Measurements from ENCODE around the gene RNF151.

Gene RNF151

GRCh38 chr16:2004795-2005517 lies 38.3 kb downstream of the RNF151 start:
- Histone ChIP-seq H3K4me2 (ENCODE audit: insufficient read depth, low read length, poor library complexity, severe bottlenecking) (peak overlapping the region; percentile 25), H3K27me3 (ENCODE audit: control insufficient read depth in 3 of 3, insufficient read depth in 3 of 3, low read depth in 1 of 3, low read length in 3 of 3) (no peaks in the 10 kb centered on the region), H3K27ac (replicated peaks; ENCODE audit: low read length) (no peak overlapping the region), H3K4me1 (ENCODE audit: control insufficient read depth in 2 of 2, insufficient read depth in 1 of 2, low read depth in 1 of 2, low read length in 2 of 2) (peaks cover 23 to 28% of the 10 kb centered on the region in 2 donors), H3K79me1 (ENCODE audit: low read depth, low read length) (peaks cover 48% of the 10 kb centered on the region), H2AFZ (ENCODE audit: low read length) (no peak overlapping the region), H3K14ac (ENCODE audit: low read length) (peak overlapping the region; percentile 4), H4K91ac (ENCODE audit: low read depth, low read length, poor library complexity) (no peak overlapping the region), H3K36me3 (replicated peaks in 1 of 2; ENCODE audit: control insufficient read depth in 2 of 2, insufficient read depth in 2 of 2, low read length in 2 of 2) (peaks cover 32 to 56% of the 10 kb centered on the region in 2 donors), H3K18ac (ENCODE audit: low read length) (peak overlapping the region; percentile 28), H3K23ac (ENCODE audit: low read depth, low read length, poor library complexity) (peak overlapping the region; percentile 70), H2AK5ac (ENCODE audit: low read depth, low read length) (peak overlapping the region; percentile 1), H2BK15ac (ENCODE audit: low read length) (peak overlapping the region; percentile 38), H2BK12ac (ENCODE audit: low read length) (peak overlapping the region; percentile 73), H2BK5ac (ENCODE audit: low read length) (peak overlapping the region; percentile 45), H4K8ac (ENCODE audit: low read depth, low read length) (peak overlapping the region; percentile 43), H3K4me3 (ENCODE audit: low read length in 2 of 2) (no peak overlapping the region), H2BK120ac (ENCODE audit: low read depth, low read length) (no peak overlapping the region), H3K9ac (ENCODE audit: low read depth, low read length, poor library complexity) (peak overlapping the region; percentile 50), H3K9me3 (replicated peaks in 1 of 2; ENCODE audit: control insufficient read depth in 2 of 2, insufficient read depth in 1 of 2, low read depth in 1 of 2, low read length in 2 of 2) (no peaks in the 10 kb centered on the region), H3K4ac (ENCODE audit: low read length) (no peak overlapping the region)
- no CpG with 5 or more reads among the region's 34 CpGs for WGBS, 2 donors (ENCODE audit: extremely low coverage in 2 of 2, insufficient read length in 2 of 2, insufficient replicate concordance in 1 of 2)
- no peak for DNase-seq (ENCODE audit: low spot score)

GRCh38 chr16:2005646-2006045 lies 39.0 kb downstream of the RNF151 start:
- Histone ChIP-seq H3K14ac (ENCODE audit: low read length) (no peak overlapping the region), H3K23ac (ENCODE audit: low read depth, low read length, poor library complexity) (peak overlapping the region; percentile 93), H3K18ac (ENCODE audit: low read length) (no peak overlapping the region), H4K8ac (ENCODE audit: low read depth, low read length) (no peak overlapping the region), H4K91ac (ENCODE audit: low read depth, low read length, poor library complexity) (no peak overlapping the region), H2BK12ac (ENCODE audit: low read length) (no peak overlapping the region), H2AK5ac (ENCODE audit: low read depth, low read length) (no peak overlapping the region), H3K79me1 (ENCODE audit: low read depth, low read length) (peaks cover 47% of the 10 kb centered on the region), H2BK15ac (ENCODE audit: low read length) (no peak overlapping the region), H3K9me3 (replicated peaks in 1 of 2; ENCODE audit: control insufficient read depth in 2 of 2, insufficient read depth in 1 of 2, low read depth in 1 of 2, low read length in 2 of 2) (no peaks in the 10 kb centered on the region), H3K27me3 (ENCODE audit: control insufficient read depth in 3 of 3, insufficient read depth in 3 of 3, low read depth in 1 of 3, low read length in 3 of 3) (no peaks in the 10 kb centered on the region), H3K27ac (replicated peaks; ENCODE audit: low read length) (no peak overlapping the region), H3K4me1 (ENCODE audit: control insufficient read depth in 2 of 2, insufficient read depth in 1 of 2, low read depth in 1 of 2, low read length in 2 of 2) (peaks cover 28 to 35% of the 10 kb centered on the region in 2 donors), H3K9ac (ENCODE audit: low read depth, low read length, poor library complexity) (peak overlapping the region; percentile 50), H3K4me2 (ENCODE audit: insufficient read depth, low read length, poor library complexity, severe bottlenecking) (no peak overlapping the region), H2AFZ (ENCODE audit: low read length) (no peak overlapping the region), H2BK5ac (ENCODE audit: low read length) (peak overlapping the region; percentile 45), H3K4me3 (ENCODE audit: low read length in 2 of 2) (no peak overlapping the region), H2BK120ac (ENCODE audit: low read depth, low read length) (no peak overlapping the region), H3K4ac (ENCODE audit: low read length) (no peak overlapping the region), H3K36me3 (replicated peaks in 1 of 2; ENCODE audit: control insufficient read depth in 2 of 2, insufficient read depth in 2 of 2, low read length in 2 of 2) (peaks cover 27 to 50% of the 10 kb centered on the region in 2 donors)
- no peak for DNase-seq (ENCODE audit: low spot score)
- WGBS, 2 donors (ENCODE audit: extremely low coverage in 2 of 2, insufficient read length in 2 of 2, insufficient replicate concordance in 1 of 2): no CpG with 5 or more reads among the region's 21 CpGs

GRCh38 chr16:2006317-2006716 lies 39.7 kb downstream of the RNF151 start:
- Histone ChIP-seq H2BK5ac (ENCODE audit: low read length) (peak overlapping the region; percentile 53), H4K8ac (ENCODE audit: low read depth, low read length) (peak overlapping the region; percentile 65), H4K91ac (ENCODE audit: low read depth, low read length, poor library complexity) (no peak overlapping the region), H3K4me1 (ENCODE audit: control insufficient read depth in 2 of 2, insufficient read depth in 1 of 2, low read depth in 1 of 2, low read length in 2 of 2) (peaks cover 28 to 35% of the 10 kb centered on the region in 2 donors), H3K36me3 (replicated peaks in 1 of 2; ENCODE audit: control insufficient read depth in 2 of 2, insufficient read depth in 2 of 2, low read length in 2 of 2) (peaks cover 22 to 43% of the 10 kb centered on the region in 2 donors), H3K9ac (ENCODE audit: low read depth, low read length, poor library complexity) (peak overlapping the region; percentile 60), H3K4me3 (ENCODE audit: low read length in 2 of 2) (no peak overlapping the region), H2BK120ac (ENCODE audit: low read depth, low read length) (no peak overlapping the region), H2AK5ac (ENCODE audit: low read depth, low read length) (peak overlapping the region; percentile 81), H3K27ac (replicated peaks; ENCODE audit: low read length) (no peak overlapping the region), H3K27me3 (ENCODE audit: control insufficient read depth in 3 of 3, insufficient read depth in 3 of 3, low read depth in 1 of 3, low read length in 3 of 3) (no peaks in the 10 kb centered on the region), H3K9me3 (replicated peaks in 1 of 2; ENCODE audit: control insufficient read depth in 2 of 2, insufficient read depth in 1 of 2, low read depth in 1 of 2, low read length in 2 of 2) (no peaks in the 10 kb centered on the region), H3K18ac (ENCODE audit: low read length) (no peak overlapping the region), H2BK15ac (ENCODE audit: low read length) (no peak overlapping the region), H2AFZ (ENCODE audit: low read length) (no peak overlapping the region), H3K4ac (ENCODE audit: low read length) (no peak overlapping the region), H3K14ac (ENCODE audit: low read length) (peak overlapping the region; percentile 71), H2BK12ac (ENCODE audit: low read length) (peak overlapping the region; percentile 73), H3K79me1 (ENCODE audit: low read depth, low read length) (peaks cover 47% of the 10 kb centered on the region), H3K4me2 (ENCODE audit: insufficient read depth, low read length, poor library complexity, severe bottlenecking) (no peak overlapping the region), H3K23ac (ENCODE audit: low read depth, low read length, poor library complexity) (no peak overlapping the region)
- DNase-seq (ENCODE audit: low spot score): no peak
- WGBS, 2 donors (ENCODE audit: extremely low coverage in 2 of 2, insufficient read length in 2 of 2, insufficient replicate concordance in 1 of 2): no CpG with 5 or more reads among the region's 8 CpGs

GRCh38 chr16:2007081-2007836 lies 40.6 kb downstream of the RNF151 start:
- H2BK120ac ChIP-seq (ENCODE audit: low read depth, low read length): no peak overlapping the region
- DNase-seq (ENCODE audit: low spot score): no peak
- H3K4ac ChIP-seq (ENCODE audit: low read length): peak overlapping the region; percentile 66
- peak overlapping the region; percentile 81 for H2AK5ac ChIP-seq (ENCODE audit: low read depth, low read length)
- peak overlapping the region; percentile 63 for H2BK12ac ChIP-seq (ENCODE audit: low read length)
- H3K9me3 ChIP-seq (replicated peaks in 1 of 2; ENCODE audit: control insufficient read depth in 2 of 2, insufficient read depth in 1 of 2, low read depth in 1 of 2, low read length in 2 of 2): no peaks in the 10 kb centered on the region
- peaks cover 28 to 35% of the 10 kb centered on the region in 2 donors for H3K4me1 ChIP-seq (ENCODE audit: control insufficient read depth in 2 of 2, insufficient read depth in 1 of 2, low read depth in 1 of 2, low read length in 2 of 2)
- WGBS, 2 donors (ENCODE audit: extremely low coverage in 2 of 2, insufficient read length in 2 of 2, insufficient replicate concordance in 1 of 2): no CpG with 5 or more reads among the region's 16 CpGs
- H2BK5ac ChIP-seq (ENCODE audit: low read length): peak overlapping the region; percentile 53
- H3K27me3 ChIP-seq (ENCODE audit: control insufficient read depth in 3 of 3, insufficient read depth in 3 of 3, low read depth in 1 of 3, low read length in 3 of 3): no peaks in the 10 kb centered on the region
- no peak overlapping the region for H3K4me2 ChIP-seq (ENCODE audit: insufficient read depth, low read length, poor library complexity, severe bottlenecking)
- H3K27ac ChIP-seq (replicated peaks; ENCODE audit: low read length): no peak overlapping the region
- H3K9ac ChIP-seq (ENCODE audit: low read depth, low read length, poor library complexity): peak overlapping the region; percentile 78
- H3K79me1 ChIP-seq (ENCODE audit: low read depth, low read length): peaks cover 42% of the 10 kb centered on the region
- H3K36me3 ChIP-seq (replicated peaks in 1 of 2; ENCODE audit: control insufficient read depth in 2 of 2, insufficient read depth in 2 of 2, low read length in 2 of 2): peaks cover 13 to 33% of the 10 kb centered on the region in 2 donors
- peak overlapping the region in 1 of 2 donors; percentile 65 for H3K4me3 ChIP-seq (ENCODE audit: low read length in 2 of 2)
- no peak overlapping the region for H2AFZ ChIP-seq (ENCODE audit: low read length)
- peak overlapping the region; percentile 43 for H3K23ac ChIP-seq (ENCODE audit: low read depth, low read length, poor library complexity)
- no peak overlapping the region for H4K8ac ChIP-seq (ENCODE audit: low read depth, low read length)
- peak overlapping the region; percentile 71 for H3K14ac ChIP-seq (ENCODE audit: low read length)
- no peak overlapping the region for H3K18ac ChIP-seq (ENCODE audit: low read length)
- H4K91ac ChIP-seq (ENCODE audit: low read depth, low read length, poor library complexity): no peak overlapping the region
- H2BK15ac ChIP-seq (ENCODE audit: low read length): no peak overlapping the region

Measured in neuronal stem cell (in vitro differentiated cells).